ENCODE measurements around the gene PEX14. TPM values are rescaled to one million over a fixed set of nuclear protein-coding genes. Genes with fewer than 3 reads are reported as not detected.
A peak's percentile ranks its signal among the peaks of the same experiment; 100 is the strongest.

Gene PEX14
- total RNA-seq, 4 donors from 2014 or later = 2.0 to 21.9 (median 5.3) TPM

DNA sequence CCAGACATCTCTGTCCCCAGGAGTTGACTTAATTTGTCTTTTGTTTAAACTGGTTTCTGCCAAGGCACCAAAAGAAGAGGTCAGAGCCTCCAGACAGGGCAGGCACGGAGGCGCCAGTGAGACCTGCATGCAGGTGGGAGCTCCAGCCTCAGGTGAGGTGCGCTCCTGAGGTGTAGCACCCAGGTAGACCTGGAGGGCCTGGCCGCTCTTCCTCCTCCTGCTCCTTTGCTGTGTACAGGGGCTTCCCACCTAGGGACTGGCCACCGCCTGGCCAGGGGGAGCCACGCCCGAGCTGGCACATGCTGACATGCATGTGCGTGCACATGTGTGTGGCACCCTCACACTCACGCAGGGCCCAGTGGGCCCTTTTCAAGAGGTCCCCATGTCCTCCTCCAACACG lies 158.7 kb downstream of the PEX14 start:
- H3K27me3 ChIP-seq = no peaks in the 10 kb centered on the region
- intact Hi-C loops (cut with DNase I; ENCODE audit: low total_unique reads) = no loop called here
- no peak for TF ChIP-seq POLR2A (IDR thresholded peaks at IDR 0.05)
- TF ChIP-seq, protein P1, sequence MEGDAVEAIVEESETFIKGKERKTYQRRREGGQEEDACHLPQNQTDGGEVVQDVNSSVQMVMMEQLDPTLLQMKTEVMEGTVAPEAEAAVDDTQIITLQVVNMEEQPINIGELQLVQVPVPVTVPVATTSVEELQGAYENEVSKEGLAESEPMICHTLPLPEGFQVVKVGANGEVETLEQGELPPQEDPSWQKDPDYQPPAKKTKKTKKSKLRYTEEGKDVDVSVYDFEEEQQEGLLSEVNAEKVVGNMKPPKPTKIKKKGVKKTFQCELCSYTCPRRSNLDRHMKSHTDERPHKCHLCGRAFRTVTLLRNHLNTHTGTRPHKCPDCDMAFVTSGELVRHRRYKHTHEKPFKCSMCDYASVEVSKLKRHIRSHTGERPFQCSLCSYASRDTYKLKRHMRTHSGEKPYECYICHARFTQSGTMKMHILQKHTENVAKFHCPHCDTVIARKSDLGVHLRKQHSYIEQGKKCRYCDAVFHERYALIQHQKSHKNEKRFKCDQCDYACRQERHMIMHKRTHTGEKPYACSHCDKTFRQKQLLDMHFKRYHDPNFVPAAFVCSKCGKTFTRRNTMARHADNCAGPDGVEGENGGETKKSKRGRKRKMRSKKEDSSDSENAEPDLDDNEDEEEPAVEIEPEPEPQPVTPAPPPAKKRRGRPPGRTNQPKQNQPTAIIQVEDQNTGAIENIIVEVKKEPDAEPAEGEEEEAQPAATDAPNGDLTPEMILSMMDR (IDR thresholded peaks at IDR 0.05) = no peak
- H3K4me3 ChIP-seq = no peak overlapping the region
- peaks cover 0 to 13% of the 10 kb centered on the region in 2 donors for H3K4me1 ChIP-seq
- peak overlapping the region; percentile 78 to 79 for H3K27ac ChIP-seq
- no peaks in the 10 kb centered on the region for H3K9me3 ChIP-seq
- DNase-seq = no peak
- H3K36me3 ChIP-seq = no peaks in the 10 kb centered on the region

DNA sequence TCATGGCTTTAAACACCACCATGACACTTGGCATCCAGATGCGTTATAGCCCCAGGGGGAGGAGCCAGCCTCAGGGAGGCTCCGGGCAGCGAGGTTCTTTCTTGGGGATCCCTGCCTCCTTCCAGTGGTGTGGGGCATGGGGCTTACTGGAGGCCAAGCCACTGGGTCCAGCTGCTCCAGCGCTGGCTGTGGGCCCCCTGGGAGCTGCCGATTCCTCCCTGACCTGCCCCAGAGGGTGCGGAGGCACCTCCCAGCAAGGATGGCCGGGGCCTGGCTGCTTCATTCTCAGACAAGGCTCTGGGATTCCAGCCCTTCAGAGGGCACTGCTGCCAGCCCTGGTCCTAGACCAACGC lies 159.3 kb downstream of the PEX14 start:
- Histone ChIP-seq H3K27ac (peak overlapping the region; percentile 78 to 79), H3K4me1 (peaks cover 0 to 15% of the 10 kb centered on the region in 2 donors)
- intact Hi-C loops (cut with DNase I; ENCODE audit: low total_unique reads) = no loop called here

DNA sequence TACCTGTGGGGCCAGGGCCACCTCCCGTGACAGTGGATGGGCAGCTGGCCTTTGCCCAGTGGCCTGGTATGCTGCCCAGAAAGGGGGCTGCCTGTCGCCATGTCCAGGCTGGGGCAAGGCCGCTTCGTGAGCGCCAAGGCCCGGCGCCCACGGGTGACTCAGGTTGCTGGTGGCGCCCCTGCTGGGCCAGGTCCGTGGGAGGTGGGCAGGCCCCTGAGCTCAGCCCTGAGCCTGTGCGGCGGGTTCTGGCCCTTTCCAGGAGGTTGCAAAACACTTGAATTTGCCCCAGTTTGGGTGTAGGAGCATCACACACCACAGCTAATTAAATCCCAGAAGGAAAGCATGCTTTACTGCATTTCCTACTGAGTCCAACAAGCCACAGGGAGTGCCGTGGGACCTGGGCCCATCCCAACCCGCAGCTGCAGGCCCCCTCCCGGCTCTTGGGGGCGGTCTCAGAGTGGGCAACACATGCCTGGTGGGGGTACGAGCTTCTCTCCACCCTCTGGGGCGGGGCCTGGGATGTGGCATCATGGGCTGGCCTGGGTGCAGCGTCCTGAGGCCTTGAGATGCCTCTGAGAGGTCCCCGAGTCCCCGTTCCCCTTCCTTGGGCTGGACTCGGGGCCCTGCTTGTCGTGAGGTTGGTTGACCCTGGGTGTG lies 159.8 kb downstream of the PEX14 start:
- DNase-seq = peak; percentile 55 to 61
- no peak overlapping the region for H3K4me3 ChIP-seq
- H3K9me3 ChIP-seq = no peaks in the 10 kb centered on the region
- H3K36me3 ChIP-seq = no peaks in the 10 kb centered on the region
- no peaks in the 10 kb centered on the region for H3K27me3 ChIP-seq
- TF ChIP-seq, protein P1 (IDR thresholded peaks at IDR 0.05) = peak in 1 of 4 experiments; percentile 4
- no peak for TF ChIP-seq POLR2A (IDR thresholded peaks at IDR 0.05)
- intact Hi-C loops (cut with DNase I; ENCODE audit: low total_unique reads) = no loop called here
- peaks cover 0 to 15% of the 10 kb centered on the region in 2 donors for H3K4me1 ChIP-seq
- peak overlapping the region; percentile 78 to 79 for H3K27ac ChIP-seq

More for the DNA sequence above, 159.3 kb downstream of the PEX14 start:
- peak in 1 of 2 donors; percentile 19 for DNase-seq
- Histone ChIP-seq H3K9me3 (no peaks in the 10 kb centered on the region), H3K4me3 (no peak overlapping the region), H3K27me3 (no peaks in the 10 kb centered on the region), H3K36me3 (no peaks in the 10 kb centered on the region)
- TF ChIP-seq POLR2A (IDR thresholded peaks at IDR 0.05) = no peak
- TF ChIP-seq, protein P1 (IDR thresholded peaks at IDR 0.05) = no peak

DNA sequence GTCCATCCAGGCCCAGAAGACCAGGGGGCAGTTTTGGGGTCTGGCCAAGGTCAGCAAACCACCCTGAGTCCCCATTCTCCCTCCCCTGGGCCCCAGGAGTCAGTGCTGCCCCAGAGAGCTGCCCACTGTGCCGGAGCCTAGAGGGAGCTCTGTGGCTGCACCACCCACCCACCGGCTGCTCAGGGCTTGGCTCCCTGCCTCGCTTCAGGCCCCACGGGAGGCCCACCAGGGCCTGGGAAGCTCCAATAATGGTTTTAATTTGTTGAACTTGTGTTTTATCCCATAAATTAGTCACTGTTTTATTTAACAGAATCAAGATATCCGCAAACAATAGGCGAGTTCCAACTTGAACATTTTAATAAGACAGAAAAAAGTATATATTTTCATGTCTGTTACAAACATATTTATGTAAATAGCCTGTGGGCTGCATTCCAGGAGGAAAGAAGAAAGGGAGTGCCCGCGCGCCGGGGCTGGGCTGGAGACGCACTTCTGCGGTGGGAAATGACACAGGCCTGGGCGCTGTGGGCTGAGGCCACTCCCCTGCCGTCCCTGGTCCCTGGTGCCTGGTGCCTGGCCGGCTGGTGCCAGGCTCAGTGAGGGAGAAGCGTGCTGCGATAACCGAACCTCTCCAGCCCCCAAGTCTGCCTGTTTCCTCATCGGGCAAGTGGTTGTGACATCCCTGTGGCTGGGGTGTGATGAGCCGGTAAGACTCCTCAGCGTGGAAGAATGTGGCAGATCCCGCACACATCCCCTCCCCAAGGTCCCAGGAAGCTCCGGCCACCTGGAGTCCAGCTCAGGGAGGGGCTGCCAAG lies 160.5 kb downstream of the PEX14 start:
- Histone ChIP-seq H3K9me3 (no peaks in the 10 kb centered on the region), H3K27me3 (no peaks in the 10 kb centered on the region), H3K4me3 (no peak overlapping the region), H3K4me1 (peaks cover 0 to 15% of the 10 kb centered on the region in 2 donors), H3K27ac (peak overlapping the region; percentile 78 to 79), H3K36me3 (no peaks in the 10 kb centered on the region)
- TF ChIP-seq, protein P1 (IDR thresholded peaks at IDR 0.05) = no peak
- TF ChIP-seq POLR2A (IDR thresholded peaks at IDR 0.05) = peak in 1 of 2 donors; percentile 8
- DNase-seq = peak in 1 of 2 donors; percentile 58
- intact Hi-C loops (cut with DNase I; ENCODE audit: low total_unique reads) = no loop called here

DNA sequence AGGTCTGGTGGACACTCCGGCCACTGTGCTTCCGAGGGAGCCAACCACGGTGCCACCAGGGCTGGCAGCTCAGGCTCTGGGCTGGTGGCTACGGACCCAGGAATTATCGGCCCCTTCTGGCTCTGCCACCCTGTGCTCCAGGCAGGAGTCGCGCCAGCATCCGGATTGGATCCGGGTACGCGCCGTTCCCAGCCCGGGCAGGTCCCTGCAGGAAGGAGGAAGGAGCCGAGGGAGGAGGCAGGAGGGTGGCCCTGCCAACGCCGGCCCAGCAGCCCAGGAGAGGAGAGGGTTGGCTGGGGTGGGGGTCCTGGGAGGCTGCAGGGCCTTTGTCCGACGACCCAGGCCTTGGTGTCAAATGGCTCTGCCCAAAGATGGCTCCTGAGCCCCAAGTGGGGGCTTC lies 161.2 kb downstream of the PEX14 start:
- Histone ChIP-seq H3K4me1 (peaks cover 0 to 15% of the 10 kb centered on the region in 2 donors), H3K27ac (peak overlapping the region; percentile 78 to 79), H3K27me3 (no peaks in the 10 kb centered on the region), H3K36me3 (no peaks in the 10 kb centered on the region), H3K4me3 (no peak overlapping the region), H3K9me3 (no peaks in the 10 kb centered on the region)
- intact Hi-C loops (cut with DNase I; ENCODE audit: low total_unique reads) = no loop called here
- peak in 1 of 2 donors; percentile 28 for DNase-seq
- TF ChIP-seq POLR2A (IDR thresholded peaks at IDR 0.05) = no peak
- TF ChIP-seq, protein P1 (IDR thresholded peaks at IDR 0.05) = no peak

Data from uterus (tissue), 4 donors.